ENCODE results near the gene TBX2. TPM values are rescaled to one million over a fixed set of nuclear protein-coding genes. Genes with fewer than 3 reads are reported as not detected.

The TBX2 gene
- total and polyA plus RNA-seq, 2 experiments from 2014 or later, result 19.6 to 27.5 TPM

GRCh38 chr17:61422869-61423268 is 23.2 kb downstream of the TBX2 start:
- no peaks in the 10 kb centered on the region for H3K4me1 ChIP-seq (ENCODE audit: insufficient read depth)

GRCh38 chr17:61423967-61424649 is 24.5 kb downstream of the TBX2 start:
- TF ChIP-seq CTCF (IDR thresholded peaks at IDR 0.05; ENCODE audit: poor library complexity), result no peak
- no peak for TF ChIP-seq EZH2 (IDR thresholded peaks at IDR 0.05; ENCODE audit: borderline replicate concordance)
- TF ChIP-seq EZH2phosphoT487 (IDR thresholded peaks at IDR 0.05; ENCODE audit: low read depth, severe bottlenecking, unreplicated experiment), result no peak
- no peak for DNase-seq (ENCODE audit: low spot score)
- H3K79me2 ChIP-seq, result no peaks in the 10 kb centered on the region
- no peaks in the 10 kb centered on the region for H3K9me2 ChIP-seq (replicated peaks; ENCODE audit: insufficient read depth)
- H3K9me3 ChIP-seq (ENCODE audit: low read depth), result no peaks in the 10 kb centered on the region
- no peak overlapping the region for H3K4me3 ChIP-seq
- no peaks in the 10 kb centered on the region for H3K36me3 ChIP-seq (replicated peaks; ENCODE audit: insufficient read depth, low read depth)
- no peaks in the 10 kb centered on the region for H4K20me1 ChIP-seq (ENCODE audit: insufficient read depth, poor library complexity, severe bottlenecking)
- WGBS (ENCODE audit: low lambda C conversion rate, missing lambda C conversion rate), result 92% methylated on average over 10 of the region's 10 CpGs
- H3K27me3 ChIP-seq, result no peaks in the 10 kb centered on the region
- no peak overlapping the region for H3K27ac ChIP-seq
- no peak overlapping the region for H3K4me2 ChIP-seq
- no peaks in the 10 kb centered on the region for H3K4me1 ChIP-seq (ENCODE audit: insufficient read depth)
- no peak overlapping the region for H2AFZ ChIP-seq

More at GRCh38 chr17:61422869-61423268, 23.2 kb downstream of the TBX2 start:
- H3K9me2 ChIP-seq (replicated peaks; ENCODE audit: insufficient read depth), result no peaks in the 10 kb centered on the region
- H3K79me2 ChIP-seq, result no peaks in the 10 kb centered on the region
- 45% methylated on average over 2 of the region's 2 CpGs for WGBS (ENCODE audit: low lambda C conversion rate, missing lambda C conversion rate)
- no peak overlapping the region for H3K27ac ChIP-seq
- H3K9me3 ChIP-seq (ENCODE audit: low read depth), result no peaks in the 10 kb centered on the region
- H3K36me3 ChIP-seq (replicated peaks; ENCODE audit: insufficient read depth, low read depth), result no peaks in the 10 kb centered on the region
- no peaks in the 10 kb centered on the region for H3K27me3 ChIP-seq
- no peak overlapping the region for H3K4me3 ChIP-seq
- no peak overlapping the region for H2AFZ ChIP-seq
- no peaks in the 10 kb centered on the region for H4K20me1 ChIP-seq (ENCODE audit: insufficient read depth, poor library complexity, severe bottlenecking)
- DNase-seq (ENCODE audit: low spot score), result no peak
- no peak for TF ChIP-seq EZH2 (IDR thresholded peaks at IDR 0.05; ENCODE audit: borderline replicate concordance)
- TF ChIP-seq EZH2phosphoT487 (IDR thresholded peaks at IDR 0.05; ENCODE audit: low read depth, severe bottlenecking, unreplicated experiment), result no peak
- TF ChIP-seq CTCF (IDR thresholded peaks at IDR 0.05; ENCODE audit: poor library complexity), result no peak
- no peak overlapping the region for H3K4me2 ChIP-seq

- Histone ChIP-seq H3K9me2 (replicated peaks; ENCODE audit: insufficient read depth) (no peaks in the 10 kb centered on the region), H4K20me1 (ENCODE audit: insufficient read depth, poor library complexity, severe bottlenecking) (no peaks in the 10 kb centered on the region), H3K4me1 (ENCODE audit: insufficient read depth) (no peaks in the 10 kb centered on the region), H3K36me3 (replicated peaks; ENCODE audit: insufficient read depth, low read depth) (no peaks in the 10 kb centered on the region), H3K79me2 (no peaks in the 10 kb centered on the region), H2AFZ (no peak overlapping the region), H3K4me3 (no peak overlapping the region), H3K9me3 (ENCODE audit: low read depth) (no peaks in the 10 kb centered on the region), H3K27me3 (no peaks in the 10 kb centered on the region), H3K4me2 (no peak overlapping the region), H3K27ac (peak overlapping the region; percentile 47)
- no peak for TF ChIP-seq EZH2 (IDR thresholded peaks at IDR 0.05; ENCODE audit: borderline replicate concordance)
- TF ChIP-seq EZH2phosphoT487 (IDR thresholded peaks at IDR 0.05; ENCODE audit: low read depth, severe bottlenecking, unreplicated experiment), result no peak
- TF ChIP-seq CTCF (IDR thresholded peaks at IDR 0.05; ENCODE audit: poor library complexity), result peak; percentile 24
- no peak for DNase-seq (ENCODE audit: low spot score)
- WGBS (ENCODE audit: low lambda C conversion rate, missing lambda C conversion rate), result 77% methylated on average over 11 of the region's 11 CpGs
These were observed 26.2 kb downstream of the TBX2 start for GRCh38 chr17:61425682-61426481.
